Mucosa of descending colon (tissue), 3 donors: ENCODE data around the gene MYH6. TPM values are rescaled to one million over a fixed set of nuclear protein-coding genes. Genes with fewer than 3 reads are reported as not detected.

ENCODE experiments used
- ATAC-seq: fragments of 200-7000 bp; cut with Tn5 transposase; one replicate; pipeline ENCODE4 v1.9.1; 2020; ENCODE audit warnings: mild to moderate bottlenecking, moderate library complexity
- DNase-seq, 3 donors: peaks; one replicate each; pipeline ENCODE4 v3.0.0-alpha.2; 2020
- H3K36me3 ChIP-seq: fragments of 200-600 bp; one replicate; pipeline ENCODE4 v1.8.0; 2021; ENCODE audit warnings: low read depth, mild to moderate bottlenecking
- H3K4me1 ChIP-seq: fragments of 200-600 bp; one replicate; pipeline ENCODE4 v1.8.0; 2021; ENCODE audit warnings: low read depth, mild to moderate bottlenecking
- H3K4me3 ChIP-seq: fragments of 200-600 bp; one replicate; pipeline ENCODE4 v1.8.0; 2021; ENCODE audit warnings: mild to moderate bottlenecking
- H3K9me3 ChIP-seq: fragments of 200-600 bp; one replicate; pipeline ENCODE4 v1.8.0; 2021; ENCODE audit warnings: mild to moderate bottlenecking
- intact Hi-C, 2 donors: fragments of 100-400 bp; cut with DNase I in 1 of 2; cut with micrococcal nuclease in 1 of 2; formaldehyde crosslinking; loops; one replicate each; pipeline versions ENCODE4 v1.11.0 to v1.11.1; 2022; cut with DNase I, micrococcal nuclease
- total RNA-seq, 3 donors: library from RNA; stranded (reverse); fragmentation: NEBNext Ultra II Directional in 2 of 3; extraction: Animal tissue kit (Norgen Biotek cat#: 25700) in 2 of 3; gene quantifications; one replicate each; pipeline versions ENCODE4 v1.2.1 to v1.2.4, GENCODE V29; 2021 to 2023
- TF ChIP-seq, protein P1 (sequence below): fragments of 200-600 bp; IDR thresholded peaks from one replicate; pipeline ENCODE4 v1.8.0; 2022; ENCODE audit warnings: antibody characterized with exemption, mild to moderate bottlenecking
- donor health status: DM: no; HTN: no; CAD: no; lungs with moderate emphysema.
- donor health status: DM: no; HTN: no; CAD: no.
- donor health status: DM: no; HTN: yes; CAD: no.

MYH6 gene
- total RNA-seq, 3 donors from 2014 or later: 0.09 to 1.4 TPM; not detected in 1

DNA sequence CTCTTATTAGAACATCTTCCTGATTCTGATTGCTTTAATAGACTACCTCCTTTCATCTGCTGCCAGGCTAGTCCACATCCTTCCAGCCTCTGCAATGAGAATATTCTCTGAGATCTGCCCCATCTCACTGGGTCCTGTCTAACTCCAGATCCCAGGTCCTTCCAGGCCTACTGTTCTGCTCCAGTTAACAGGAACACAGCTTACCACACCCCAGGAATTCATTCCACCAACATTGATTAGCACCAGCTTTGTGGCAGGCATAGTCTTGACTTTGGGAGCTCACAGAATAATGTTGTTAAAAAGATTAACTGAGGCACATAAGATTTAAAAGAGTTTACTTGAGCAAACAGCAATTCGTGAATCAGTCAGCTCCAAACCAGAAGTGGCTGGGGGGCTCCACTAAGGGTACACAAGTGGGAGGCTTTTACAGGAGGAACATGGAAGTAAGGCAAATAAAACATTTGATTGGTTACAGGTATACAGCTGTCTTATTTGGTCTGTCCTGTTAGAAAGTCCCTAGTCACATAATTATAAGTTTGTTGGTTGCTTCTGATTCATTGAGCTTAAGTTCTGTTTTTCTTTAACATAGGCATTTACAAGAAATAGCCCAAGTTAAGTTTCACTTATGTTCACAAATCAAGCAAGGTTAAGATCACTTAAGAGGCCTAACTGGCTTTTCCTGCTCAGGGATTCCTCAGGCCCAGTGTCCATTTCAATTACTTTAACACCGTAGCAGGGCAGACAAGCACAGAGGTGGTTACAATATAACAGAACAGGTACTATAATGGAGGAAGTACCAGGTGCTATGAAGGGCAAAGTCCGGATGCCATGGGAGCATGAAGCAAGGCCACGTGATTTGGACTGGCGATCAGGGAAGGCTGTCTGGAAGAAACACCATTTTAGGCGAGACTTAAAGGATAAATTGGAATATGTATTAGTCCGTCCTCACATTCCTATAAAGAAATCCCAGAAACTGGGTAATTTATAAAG lies 39.6 kb upstream of the MYH6 start:
- peak; percentile 67 to 90 (median 73) for DNase-seq
- H3K4me1 ChIP-seq: peaks cover 25% of the 10 kb centered on the region
- TF ChIP-seq, protein P1, sequence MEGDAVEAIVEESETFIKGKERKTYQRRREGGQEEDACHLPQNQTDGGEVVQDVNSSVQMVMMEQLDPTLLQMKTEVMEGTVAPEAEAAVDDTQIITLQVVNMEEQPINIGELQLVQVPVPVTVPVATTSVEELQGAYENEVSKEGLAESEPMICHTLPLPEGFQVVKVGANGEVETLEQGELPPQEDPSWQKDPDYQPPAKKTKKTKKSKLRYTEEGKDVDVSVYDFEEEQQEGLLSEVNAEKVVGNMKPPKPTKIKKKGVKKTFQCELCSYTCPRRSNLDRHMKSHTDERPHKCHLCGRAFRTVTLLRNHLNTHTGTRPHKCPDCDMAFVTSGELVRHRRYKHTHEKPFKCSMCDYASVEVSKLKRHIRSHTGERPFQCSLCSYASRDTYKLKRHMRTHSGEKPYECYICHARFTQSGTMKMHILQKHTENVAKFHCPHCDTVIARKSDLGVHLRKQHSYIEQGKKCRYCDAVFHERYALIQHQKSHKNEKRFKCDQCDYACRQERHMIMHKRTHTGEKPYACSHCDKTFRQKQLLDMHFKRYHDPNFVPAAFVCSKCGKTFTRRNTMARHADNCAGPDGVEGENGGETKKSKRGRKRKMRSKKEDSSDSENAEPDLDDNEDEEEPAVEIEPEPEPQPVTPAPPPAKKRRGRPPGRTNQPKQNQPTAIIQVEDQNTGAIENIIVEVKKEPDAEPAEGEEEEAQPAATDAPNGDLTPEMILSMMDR: no peak
- intact Hi-C loops: no loop called here
- peak; percentile 98 for ATAC-seq
- H3K9me3 ChIP-seq: no peaks in the 10 kb centered on the region
- H3K36me3 ChIP-seq: no peaks in the 10 kb centered on the region
- H3K4me3 ChIP-seq: no peak overlapping the region

DNA sequence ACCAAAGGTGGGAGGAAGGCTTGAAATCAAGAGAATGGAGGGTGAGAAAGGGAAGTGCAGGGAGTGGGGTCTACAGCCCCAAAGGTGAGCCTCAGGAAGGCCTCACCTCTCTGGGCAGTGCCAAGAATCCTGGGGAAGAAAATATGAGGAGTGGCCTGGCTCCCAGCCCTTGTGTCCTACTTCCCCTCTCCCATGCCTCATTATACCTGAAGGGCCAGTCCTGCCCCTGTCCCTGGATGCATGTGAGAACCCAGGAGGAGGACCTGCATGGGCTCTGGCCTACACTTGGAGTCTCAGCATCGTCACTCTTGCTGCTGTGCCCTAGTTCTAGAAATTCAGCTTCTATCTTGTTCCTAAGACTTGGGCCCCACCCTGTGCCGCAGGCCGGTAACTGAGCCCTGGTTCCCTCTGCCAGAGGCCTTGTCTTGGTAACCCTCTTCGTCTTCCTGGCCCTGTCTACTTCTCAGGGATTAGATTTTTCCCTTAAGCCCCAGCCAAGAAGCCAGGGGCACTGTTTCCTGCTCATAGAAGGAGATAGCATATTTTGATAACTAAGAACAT lies 38.3 kb upstream of the MYH6 start:
- Histone ChIP-seq H3K9me3 (no peaks in the 10 kb centered on the region), H3K4me3 (no peak overlapping the region), H3K36me3 (no peaks in the 10 kb centered on the region), H3K4me1 (peaks cover 25% of the 10 kb centered on the region)
- ATAC-seq: peak; percentile 58
- intact Hi-C loops: no loop called here
- TF ChIP-seq, protein P1: no peak
- peak in 2 of 3 donors; percentile 62 to 64 for DNase-seq

DNA sequence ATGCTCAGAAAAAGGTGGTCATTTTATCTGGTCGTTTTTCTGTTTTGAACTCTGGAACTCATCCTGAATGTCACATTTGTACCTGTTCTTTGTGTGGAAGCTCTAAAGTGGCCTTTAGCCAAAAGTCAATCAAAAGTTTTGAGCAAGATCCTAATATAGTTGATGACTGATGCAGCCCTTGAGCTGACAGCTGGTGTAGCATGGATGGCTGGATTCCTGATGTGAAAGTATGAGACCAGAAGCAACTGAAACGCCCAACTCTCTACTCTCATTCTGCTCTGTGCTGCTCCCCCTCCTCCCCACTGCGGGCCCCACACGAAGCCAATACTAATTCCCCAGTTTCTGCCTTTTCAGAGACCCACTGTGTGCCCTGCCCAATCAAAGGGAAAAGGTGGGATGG lies 37.7 kb upstream of the MYH6 start:
- intact Hi-C loops: no loop called here

DNA sequence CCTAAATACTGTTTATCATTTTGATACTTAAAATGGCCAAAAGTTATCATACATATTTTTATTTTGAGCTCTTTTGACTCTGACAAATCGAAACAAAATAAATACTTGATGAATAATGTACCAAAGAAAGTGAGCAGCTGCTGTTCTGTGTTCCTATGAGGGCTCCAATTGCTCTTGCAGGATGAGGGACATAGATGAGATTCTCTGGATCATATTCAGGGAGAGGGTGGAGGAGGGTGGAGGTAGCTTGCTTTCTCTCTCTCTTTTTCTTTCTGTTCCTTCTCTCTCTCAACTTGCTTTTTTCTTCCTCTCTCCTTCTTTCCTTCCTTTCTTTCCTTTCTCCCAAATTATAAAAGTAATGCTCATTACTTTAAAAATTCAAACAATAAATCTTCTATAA lies 36.2 kb upstream of the MYH6 start:
- intact Hi-C loops: no loop called here
- no peaks in the 10 kb centered on the region for H3K9me3 ChIP-seq
- no peaks in the 10 kb centered on the region for H3K36me3 ChIP-seq
- TF ChIP-seq, protein P1: no peak
- no peak overlapping the region for H3K4me3 ChIP-seq
- H3K4me1 ChIP-seq: peaks cover 25% of the 10 kb centered on the region
- DNase-seq: no peak
- ATAC-seq: no peak

More for the DNA sequence above, 37.7 kb upstream of the MYH6 start:
- Histone ChIP-seq H3K9me3 (no peaks in the 10 kb centered on the region), H3K36me3 (no peaks in the 10 kb centered on the region), H3K4me1 (peaks cover 25% of the 10 kb centered on the region), H3K4me3 (no peak overlapping the region)
- TF ChIP-seq, protein P1: no peak
- no peak for ATAC-seq
- no peak for DNase-seq

GRCh38 chr14:23443881-23444280 lies 35.8 kb upstream of the MYH6 start:
- H3K36me3 ChIP-seq: no peaks in the 10 kb centered on the region
- H3K9me3 ChIP-seq: no peaks in the 10 kb centered on the region
- H3K4me1 ChIP-seq: peaks cover 23% of the 10 kb centered on the region
- no peak overlapping the region for H3K4me3 ChIP-seq
- TF ChIP-seq, protein P1: no peak
- DNase-seq: no peak
- no peak for ATAC-seq
- intact Hi-C loops: no loop called here
